NCI-H2171 (cell line): ENCODE data around the gene PALLD.

Experiments
- DNase-seq: peaks from one replicate; lab custom pipeline; 2025; lab: John Stamatoyannopoulos, UW

The PALLD gene

GRCh38 chr4:168593399-168593798 lies 96.5 kb downstream of the PALLD start:
- DNase-seq: no peak

- no peak for DNase-seq
Measured at GRCh38 chr4:168594121-168594520, 97.3 kb downstream of the PALLD start.

GRCh38 chr4:168598191-168598590 lies 101.3 kb downstream of the PALLD start:
- no peak for DNase-seq

GRCh38 chr4:168600796-168601583 lies 104.1 kb downstream of the PALLD start:
- DNase-seq: no peak

GRCh38 chr4:168601899-168602298 lies 105.0 kb downstream of the PALLD start:
- no peak for DNase-seq

- DNase-seq: no peak
Measured at GRCh38 chr4:168604496-168605373, 107.9 kb downstream of the PALLD start.

GRCh38 chr4:168605411-168605810 lies 108.6 kb downstream of the PALLD start:
- DNase-seq: no peak

GRCh38 chr4:168607215-168607614 lies 110.4 kb downstream of the PALLD start:
- DNase-seq: no peak

GRCh38 chr4:168608771-168609170 lies 111.9 kb downstream of the PALLD start:
- no peak for DNase-seq

- DNase-seq: no peak
Measured at GRCh38 chr4:168609369-168609768, 112.5 kb downstream of the PALLD start.

GRCh38 chr4:168610911-168611530 lies 114.2 kb downstream of the PALLD start:
- DNase-seq: no peak

GRCh38 chr4:168612450-168613135 lies 115.7 kb downstream of the PALLD start:
- no peak for DNase-seq

- DNase-seq: no peak
Measured at GRCh38 chr4:168613869-168614268, 117.0 kb downstream of the PALLD start.

GRCh38 chr4:168614281-168615057 lies 117.6 kb downstream of the PALLD start:
- DNase-seq: no peak

- DNase-seq: no peak
Measured at GRCh38 chr4:168615294-168616065, 118.6 kb downstream of the PALLD start.

- no peak for DNase-seq
Measured at GRCh38 chr4:168618577-168619265, 121.9 kb downstream of the PALLD start.

- DNase-seq: no peak
Measured at GRCh38 chr4:168619266-168619631, 122.4 kb downstream of the PALLD start.

GRCh38 chr4:168621806-168622589 lies 125.1 kb downstream of the PALLD start:
- no peak for DNase-seq

- no peak for DNase-seq
Measured at GRCh38 chr4:168622600-168622999, 125.7 kb downstream of the PALLD start.
